Measurements from ENCODE around the gene LRCH4.
A peak's percentile ranks its signal among the peaks of the same experiment; 100 is the strongest.

LRCH4 gene

DNA sequence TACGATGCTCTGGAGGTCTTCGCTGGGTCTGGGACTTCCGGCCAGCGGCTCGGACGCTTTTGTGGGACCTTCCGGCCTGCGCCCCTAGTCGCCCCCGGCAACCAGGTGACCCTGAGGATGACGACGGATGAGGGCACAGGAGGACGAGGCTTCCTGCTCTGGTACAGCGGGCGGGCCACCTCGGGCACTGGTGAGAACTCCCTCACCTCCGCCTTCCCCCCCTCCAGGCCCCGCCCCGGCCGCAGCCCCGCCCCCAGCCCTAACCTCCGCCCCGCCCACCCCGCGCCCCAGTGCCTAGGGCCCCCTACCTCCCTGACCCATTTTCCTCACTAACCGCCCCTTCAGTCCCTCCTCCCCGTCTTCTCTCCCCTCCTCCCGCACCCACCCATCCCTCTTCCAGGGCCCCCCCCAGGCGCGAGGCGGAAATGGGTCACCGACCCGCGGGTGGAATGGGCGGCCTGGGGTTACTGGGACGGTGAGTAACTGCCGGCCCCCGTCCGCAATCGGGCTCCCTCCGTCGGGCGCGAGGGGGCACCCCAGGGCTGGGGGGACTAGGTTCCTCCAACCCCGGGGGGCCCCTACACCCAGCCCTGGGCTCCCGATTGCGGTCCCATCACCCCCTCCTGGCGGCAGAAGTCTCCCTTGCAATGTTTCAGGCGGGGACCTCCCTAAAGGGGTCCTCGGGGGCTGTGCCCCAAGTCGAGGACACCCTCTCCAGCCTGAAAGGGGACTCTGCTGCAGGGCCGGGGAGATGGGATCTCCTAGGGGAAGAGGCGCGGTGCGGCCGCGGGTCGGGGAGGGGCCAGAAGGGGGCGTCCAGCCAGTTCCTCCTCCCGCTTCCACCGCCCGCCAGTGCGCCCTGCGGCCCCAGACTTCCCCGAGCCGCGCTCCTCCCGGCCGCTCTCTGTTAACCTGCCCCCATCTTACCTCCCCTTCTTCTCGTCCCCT is 18.4 kb upstream of the LRCH4 start:
- DNase-seq, result peak; percentile 63 to 71

GRCh38 chr7:100603726-100604027 is 17.7 kb upstream of the LRCH4 start:
- no peak for DNase-seq

- DNase-seq, result no peak
Measured at GRCh38 chr7:100602889-100603725, 17.2 kb upstream of the LRCH4 start.

GRCh38 chr7:100600730-100601038 is 14.8 kb upstream of the LRCH4 start:
- DNase-seq, result no peak

DNA sequence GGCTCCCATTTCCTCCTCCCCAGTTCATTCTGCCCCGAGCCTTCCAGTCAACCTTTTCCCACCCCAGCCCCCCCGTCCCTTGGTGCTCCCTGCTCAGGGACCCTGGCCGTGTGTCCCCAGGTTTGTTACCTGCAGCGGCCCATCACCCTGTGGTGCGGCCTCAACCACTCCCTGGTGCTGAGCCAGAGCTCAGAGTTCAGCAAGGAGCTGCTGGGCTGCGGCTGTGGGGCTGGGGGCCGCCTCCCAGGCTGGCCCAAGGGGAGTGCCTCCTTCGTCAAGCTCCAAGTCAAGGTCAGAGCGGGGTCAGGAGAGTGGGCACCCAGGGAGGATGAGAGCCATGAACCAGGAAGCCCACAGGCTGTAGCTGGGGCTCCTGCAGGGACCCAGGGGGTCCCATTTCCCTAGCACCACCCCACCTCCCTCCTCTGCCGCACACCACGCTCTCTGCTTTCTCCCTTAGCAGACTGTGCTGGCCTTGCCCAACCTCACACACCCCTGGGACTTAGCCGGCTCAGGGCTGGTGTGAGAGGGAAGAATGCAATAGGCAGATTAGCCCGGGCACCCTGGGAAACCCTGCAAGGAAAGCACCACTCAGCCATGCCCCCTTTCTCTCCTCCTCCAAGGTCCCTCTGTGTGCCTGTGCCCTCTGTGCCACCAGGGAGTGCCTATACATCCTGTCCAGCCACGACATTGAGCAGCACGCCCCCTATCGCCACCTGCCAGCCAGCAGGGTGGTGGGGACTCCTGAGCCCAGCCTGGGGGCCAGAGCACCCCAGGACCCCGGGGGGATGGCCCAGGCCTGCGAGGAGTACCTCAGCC is 14.2 kb upstream of the LRCH4 start:
- no peak for DNase-seq

DNA sequence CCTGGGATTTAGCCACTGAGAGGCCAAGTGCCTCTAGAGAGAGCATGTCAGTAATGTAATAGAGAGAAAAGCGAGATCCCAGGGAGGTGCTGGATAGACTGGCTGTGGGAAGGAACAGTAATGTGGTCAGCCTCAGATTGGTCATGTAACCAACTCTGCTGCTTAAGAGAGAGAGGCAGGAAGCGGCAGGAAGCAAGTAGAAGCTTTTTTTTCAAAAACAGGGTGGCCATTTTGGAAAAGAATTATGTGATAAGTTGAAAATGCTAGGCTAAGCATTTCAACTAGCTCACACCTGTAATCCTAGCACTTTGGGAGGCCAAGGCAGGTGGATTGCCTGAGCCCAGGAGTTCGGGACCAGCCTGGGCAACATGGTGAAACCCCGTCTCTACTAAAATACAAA is 12.5 kb upstream of the LRCH4 start:
- no peak for DNase-seq

- no peak for DNase-seq
Measured at GRCh38 chr7:100595188-100595587, 9.3 kb upstream of the LRCH4 start.

GRCh38 chr7:100591596-100591995 is 5.7 kb upstream of the LRCH4 start:
- no peak for DNase-seq

DNA sequence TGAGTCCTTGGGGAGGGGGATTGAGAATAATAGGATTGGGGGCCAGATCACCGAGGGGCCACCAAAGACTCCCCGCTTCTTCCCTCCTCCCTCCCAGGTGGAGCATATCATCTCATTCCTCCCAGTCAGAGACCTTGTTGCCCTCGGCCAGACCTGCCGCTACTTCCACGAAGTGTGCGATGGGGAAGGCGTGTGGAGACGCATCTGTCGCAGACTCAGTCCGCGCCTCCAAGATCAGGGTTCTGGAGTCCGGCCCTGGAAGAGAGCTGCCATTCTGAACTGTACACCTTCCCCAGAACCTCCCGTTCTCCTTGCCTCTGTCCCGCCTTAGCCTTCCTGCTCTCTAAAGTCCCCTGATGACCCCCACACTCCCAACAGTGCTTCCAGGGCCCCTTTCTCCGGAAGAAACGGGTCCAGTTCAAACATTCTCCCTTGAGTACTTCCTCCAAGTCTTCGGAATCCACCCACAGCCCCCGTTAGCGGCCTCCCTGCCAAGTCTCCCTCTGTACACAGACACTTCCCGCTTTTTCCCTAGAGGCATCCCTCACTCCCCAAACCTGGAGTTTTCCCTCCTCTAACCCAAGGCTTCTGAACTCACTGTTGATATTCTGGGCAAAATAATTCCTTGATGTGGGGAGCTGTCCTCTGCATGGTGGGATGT is 4.3 kb upstream of the LRCH4 start:
- DNase-seq, result no peak

DNA sequence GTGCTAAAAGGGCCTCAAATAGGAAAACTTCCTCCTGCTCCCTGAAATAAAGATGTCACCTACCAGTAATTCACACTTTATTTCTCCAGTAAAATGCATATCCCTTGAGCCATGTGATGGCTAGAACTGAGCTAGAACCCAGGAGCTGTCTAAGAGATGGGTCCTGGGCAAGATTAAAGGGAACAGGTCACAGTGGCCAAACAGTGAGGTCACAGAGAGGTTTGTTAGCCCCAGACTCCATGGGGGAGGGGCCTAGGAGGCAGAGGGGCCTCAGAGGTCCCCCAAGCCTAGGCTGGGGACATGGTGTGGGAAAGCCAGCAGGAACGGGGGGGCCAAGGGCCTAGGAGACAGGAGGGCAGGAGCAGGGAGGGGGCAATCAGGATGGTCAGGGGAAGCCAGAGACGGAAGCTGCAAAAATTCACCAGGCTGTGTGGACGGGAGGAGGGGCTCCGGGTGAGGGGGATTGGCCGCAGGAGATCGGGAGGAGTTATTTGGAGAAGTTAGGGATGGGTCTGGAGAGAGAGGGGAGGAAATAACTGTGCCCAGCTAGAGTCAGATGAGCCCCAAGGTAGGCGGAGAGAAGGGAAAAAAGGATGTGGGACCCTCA is 3.5 kb upstream of the LRCH4 start:
- no peak for DNase-seq

DNA sequence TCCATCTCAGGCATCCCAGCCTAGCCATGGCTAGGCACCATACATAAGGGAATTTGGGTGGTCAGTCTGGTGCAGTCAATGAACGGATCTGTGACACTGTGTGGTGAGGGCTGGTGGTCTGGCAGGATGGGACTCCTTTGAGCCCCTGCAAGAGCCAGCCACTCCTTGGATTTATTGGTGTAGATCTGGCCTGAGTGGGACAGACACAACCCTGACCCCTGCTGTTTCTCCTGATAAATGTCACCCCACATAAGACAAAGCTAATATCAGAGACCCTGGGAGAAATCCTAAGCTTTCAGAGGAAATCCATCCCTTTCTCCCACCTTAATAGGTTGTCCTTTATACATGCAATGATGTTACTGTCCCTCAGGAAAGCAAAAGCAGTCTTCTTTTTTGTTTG is 2.5 kb upstream of the LRCH4 start:
- DNase-seq, result no peak

GRCh38 chr7:100586266-100587025 is 517 bp upstream of the LRCH4 start, which contains the start of gene FBXO24:
FBXO24 (plus strand) TSS chr7:100586328; CDS start chr7:100586626, 298 bp downstream.
- DNase-seq, result peak; percentile 98

DNA sequence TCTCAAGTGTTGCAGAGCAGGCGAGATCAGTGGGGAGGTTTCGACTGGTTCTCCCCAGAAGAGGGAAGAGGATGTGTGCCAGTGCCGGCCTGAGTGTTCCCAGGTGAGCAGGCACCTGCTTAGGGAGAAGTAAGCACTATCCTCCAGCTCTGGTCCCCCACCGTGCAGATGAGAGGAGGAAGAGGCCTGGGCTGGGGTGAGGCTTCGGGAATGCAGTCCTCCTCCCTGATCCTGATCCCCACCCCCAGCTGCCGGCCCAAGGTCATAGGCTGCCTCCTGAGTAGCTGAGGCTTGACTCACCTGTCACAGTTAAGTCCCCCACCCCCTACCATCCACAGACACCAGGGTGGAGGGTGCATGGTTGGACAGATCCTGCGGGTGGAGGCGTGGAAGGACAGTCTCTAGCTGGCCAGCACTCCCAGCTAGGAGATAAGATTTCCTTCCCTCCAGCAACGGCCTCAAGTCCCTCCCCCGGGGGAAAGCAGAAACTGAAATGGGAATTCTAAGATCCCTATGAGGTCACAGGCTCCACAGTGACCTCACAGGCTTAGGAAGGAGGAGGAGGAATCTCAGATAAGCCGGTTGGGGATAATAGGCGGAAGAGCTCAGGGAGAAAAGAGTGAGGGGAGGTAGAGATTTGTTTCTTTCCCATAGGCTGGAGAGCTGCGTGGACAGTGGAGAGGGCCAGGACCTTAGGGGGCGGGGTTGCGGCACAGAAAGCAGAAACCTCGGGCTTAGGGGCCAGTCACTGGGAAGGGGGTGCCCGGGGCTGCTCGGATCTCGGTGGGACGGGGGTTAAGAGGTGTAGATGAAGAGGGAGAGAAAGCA is 1.0 kb downstream of the LRCH4 start:
- peak in 1 of 2 donors; percentile 11 for DNase-seq

DNA sequence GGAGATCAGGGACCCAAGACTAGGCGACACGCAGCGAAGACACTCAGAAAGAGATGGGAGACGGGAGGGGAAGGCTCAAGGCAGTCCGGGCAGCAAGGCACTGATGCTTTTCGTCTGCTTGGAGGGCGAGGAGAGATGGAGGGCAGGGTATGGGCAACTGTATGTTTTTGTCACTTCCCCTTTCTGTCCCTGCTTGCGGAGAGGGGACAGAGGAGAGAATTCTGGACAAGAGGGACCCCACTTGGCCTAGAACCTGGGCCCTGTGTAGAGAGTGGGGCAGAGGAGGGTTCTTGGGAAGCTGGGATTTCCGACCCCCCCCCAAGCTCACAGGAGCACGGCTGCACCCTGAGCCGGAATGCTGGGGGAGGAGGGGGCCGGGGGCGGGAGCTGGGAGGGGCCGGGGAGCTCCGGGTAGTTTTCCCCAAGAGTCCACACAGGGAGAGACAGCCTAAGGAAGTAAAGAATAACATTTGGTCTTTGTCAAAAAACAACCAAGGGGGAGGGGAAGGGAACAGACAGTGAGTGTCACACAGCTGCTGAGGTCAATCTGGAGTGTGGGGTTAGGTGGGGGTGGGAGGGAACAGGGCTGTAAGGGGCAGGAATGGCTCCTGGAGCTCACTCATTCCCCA is 1.8 kb downstream of the LRCH4 start:
- DNase-seq, result no peak

- DNase-seq, result peak; percentile 39 to 58
Measured at GRCh38 chr7:100583132-100584053, 2.5 kb downstream of the LRCH4 start.

- no peak for DNase-seq
Measured at GRCh38 chr7:100582650-100583049, 3.3 kb downstream of the LRCH4 start.

GRCh38 chr7:100582041-100582579 is 3.8 kb downstream of the LRCH4 start:
- no peak for DNase-seq

GRCh38 chr7:100580466-100581283 is 5.3 kb downstream of the LRCH4 start:
- no peak for DNase-seq

All from activated CD4-positive, alpha-beta T cell treated with anti-CD3 and anti-CD28 coated beads for 4 hours (primary cell).